Measurements from ENCODE around the gene LCOR.

Gene LCOR

GRCh38 chr10:96889415-96890171 is 57.5 kb downstream of the LCOR start:
- no peak for TF ChIP-seq CTCF (IDR thresholded peaks at IDR 0.05)
- Histone ChIP-seq H3K4me3 (no peak overlapping the region), H3K27ac (no peak overlapping the region)
- DNase-seq (ENCODE audit: low spot score), result no peak

- DNase-seq (ENCODE audit: low spot score), result no peak
- H3K4me3 ChIP-seq, result no peak overlapping the region
- no peak for TF ChIP-seq CTCF (IDR thresholded peaks at IDR 0.05)
- no peak overlapping the region for H3K27ac ChIP-seq
Observed at GRCh38 chr10:96890172-96890513, 58.0 kb downstream of the LCOR start.

GRCh38 chr10:96890580-96890979 is 58.5 kb downstream of the LCOR start:
- no peak for TF ChIP-seq CTCF (IDR thresholded peaks at IDR 0.05)
- DNase-seq (ENCODE audit: low spot score), result no peak
- Histone ChIP-seq H3K4me3 (no peak overlapping the region), H3K27ac (no peak overlapping the region)

GRCh38 chr10:96891840-96892239 is 59.7 kb downstream of the LCOR start:
- Histone ChIP-seq H3K27ac (no peak overlapping the region), H3K4me3 (no peak overlapping the region)
- no peak for DNase-seq (ENCODE audit: low spot score)

GRCh38 chr10:96895662-96896424 is 63.7 kb downstream of the LCOR start:
- Histone ChIP-seq H3K4me3 (no peak overlapping the region), H3K27ac (no peak overlapping the region)
- DNase-seq (ENCODE audit: low spot score), result no peak
- TF ChIP-seq CTCF (IDR thresholded peaks at IDR 0.05), result no peak

More at GRCh38 chr10:96891840-96892239, 59.7 kb downstream of the LCOR start:
- no peak for TF ChIP-seq CTCF (IDR thresholded peaks at IDR 0.05)

GRCh38 chr10:96896884-96897589 is 64.9 kb downstream of the LCOR start:
- H3K4me3 ChIP-seq, result no peak overlapping the region
- TF ChIP-seq CTCF (IDR thresholded peaks at IDR 0.05), result no peak
- no peak for DNase-seq (ENCODE audit: low spot score)
- no peak overlapping the region for H3K27ac ChIP-seq

Data from coronary artery (tissue), 2 donors.